HAP-1 (cell line): Measurements from ENCODE around the gene TBX10.
A peak's percentile ranks its signal among the peaks of the same experiment; 100 is the strongest.
"Not testable (repeated sequence)": the region's sequence is repeated elsewhere in the genome, so short reads cannot be mapped to it uniquely, and the experiment has no call there.

Source experiments
- DNase-seq, 2 experiments: peaks; one replicate each; pipeline ENCODE4 v3.0.0-alpha.2; 2016 to 2020; ENCODE audit warnings: low spot score in 2 of 2
- H3K27me3 ChIP-seq: fragments of 250-450 bp; sonication (Bioruptor Pico); 2 replicates; pipeline ENCODE4 v1.5.1; 2020; ENCODE audit warnings: low read depth, mild to moderate bottlenecking, moderate library complexity
- H3K36me3 ChIP-seq: fragments of 250-450 bp; sonication (Bioruptor Pico); replicated peaks from 2 replicates; pipeline ENCODE4 v1.5.1; 2020; ENCODE audit warnings: mild to moderate bottlenecking
- H3K4me1 ChIP-seq: fragments of 250-450 bp; sonication (Bioruptor Pico); 2 replicates; pipeline ENCODE4 v1.5.1; 2020; ENCODE audit warnings: mild to moderate bottlenecking
- H3K4me3 ChIP-seq: fragments of 250-450 bp; sonication (Bioruptor Pico); 2 replicates; pipeline ENCODE4 v1.5.1; 2020; ENCODE audit warnings: mild to moderate bottlenecking, moderate library complexity
- H3K9me3 ChIP-seq: fragments of 250-450 bp; sonication (Bioruptor Pico); 2 replicates; pipeline ENCODE4 v1.5.1; 2020; ENCODE audit warnings: mild to moderate bottlenecking, moderate library complexity
- in situ Hi-C: fragments of 300-500 bp; cut with MboI; formaldehyde crosslinking; loops from 3 replicates; pipeline ENCODE4 v1.14.3; 2020; ENCODE audit warnings: low sequenced_read_pairs, inconsistent platforms, mixed read lengths

Gene TBX10

DNA sequence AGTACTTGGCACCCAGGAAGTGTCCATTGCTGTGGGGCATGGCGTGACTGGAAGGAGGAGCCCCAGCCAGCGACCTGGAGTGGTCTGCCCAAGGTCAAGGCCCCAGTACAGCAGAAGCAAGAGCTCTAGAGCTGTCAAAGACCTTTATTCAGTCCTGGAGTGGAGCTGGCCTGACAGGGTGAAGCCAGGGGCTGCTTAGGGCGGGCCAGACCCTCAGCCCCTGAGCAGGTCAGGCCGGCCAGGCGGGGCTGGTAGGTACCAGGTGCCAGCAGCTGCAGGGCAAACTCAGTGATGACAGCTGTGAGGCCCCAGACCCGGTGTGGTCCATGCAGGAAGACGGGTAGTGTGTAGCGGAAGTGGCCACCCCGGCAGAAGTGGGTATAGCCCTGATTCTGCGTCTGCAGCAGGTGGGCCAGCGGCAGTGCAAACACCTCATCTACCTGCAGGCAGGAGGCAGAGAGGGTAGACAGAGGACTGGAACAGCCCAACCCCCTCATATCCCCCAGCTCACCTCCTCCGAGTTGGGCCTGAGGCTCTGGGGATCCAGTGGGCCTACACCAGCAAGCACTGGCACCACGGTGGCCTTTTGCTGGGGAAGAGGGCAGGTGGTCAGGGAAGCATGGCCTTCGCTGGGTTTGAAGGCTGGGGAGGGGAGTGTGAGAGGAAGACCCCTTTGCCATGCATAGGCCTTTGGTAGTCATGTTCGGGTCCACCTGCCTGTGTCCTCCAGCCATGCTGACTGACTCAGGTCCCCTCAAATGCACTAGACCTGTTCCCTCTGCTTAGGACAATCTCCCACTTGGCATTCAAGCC lies 11.5 kb downstream of the TBX10 start:
- Histone ChIP-seq H3K4me3 (no peak overlapping the region; the same call in 1 of the 2 replicates), H3K36me3 (0 out of 2 replicates have a peak, but pooled peaks cover 5% of the 10 kb centered on the region), H3K4me1 (peaks cover 14% of the 10 kb centered on the region), H3K9me3 (no peaks in the 10 kb centered on the region), H3K27me3 (no peaks in the 10 kb centered on the region)
- in situ Hi-C loops, result no loop called here
- DNase-seq, result no peak

DNA sequence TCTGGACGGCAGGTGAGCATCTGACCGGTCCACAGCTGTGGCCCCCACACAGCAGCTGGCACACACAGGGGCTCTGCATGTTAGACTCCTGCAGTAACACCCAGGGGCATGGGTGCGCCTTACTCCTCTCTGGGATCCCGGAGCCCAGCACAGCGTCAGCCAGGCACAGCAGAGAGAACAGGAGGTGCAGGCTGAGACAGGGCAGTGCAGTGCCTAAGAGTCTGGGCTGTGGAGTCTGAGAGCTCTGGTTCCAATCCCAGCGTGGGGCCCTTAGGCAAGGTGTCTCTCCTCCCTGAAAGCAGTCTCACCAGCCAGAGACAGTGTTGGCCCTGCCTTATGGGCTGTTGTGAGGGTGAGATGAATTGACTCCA lies 12.1 kb downstream of the TBX10 start:
- in situ Hi-C loops, result no loop called here
- peaks cover 15% of the 10 kb centered on the region for H3K4me1 ChIP-seq

DNA sequence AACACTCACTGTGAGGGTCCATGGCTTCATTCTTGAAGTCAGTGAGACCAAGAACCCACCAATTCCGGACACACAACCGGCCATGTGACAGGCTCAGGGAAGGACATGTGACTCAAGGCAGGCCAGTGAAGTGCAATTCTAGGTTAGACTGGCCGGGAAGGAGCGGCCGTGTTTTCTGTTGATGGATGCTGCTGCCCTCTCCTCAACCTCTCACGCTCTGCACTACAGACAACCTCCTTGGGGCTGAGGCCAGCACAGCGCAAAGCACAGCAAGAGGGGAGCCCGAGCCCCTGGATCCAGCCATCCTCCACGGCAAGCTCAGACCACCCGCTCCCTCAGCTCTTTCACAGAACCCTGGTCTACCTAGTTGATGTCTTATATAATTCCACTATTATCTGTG lies 12.6 kb downstream of the TBX10 start:
- in situ Hi-C loops, result no loop called here
- Histone ChIP-seq H3K4me1 (peaks cover 19% of the 10 kb centered on the region), H3K9me3 (0 out of 2 replicates have a peak, but pooled peaks cover 3% of the 10 kb centered on the region), H3K27me3 (no peaks in the 10 kb centered on the region), H3K36me3 (0 out of 2 replicates have a peak, but pooled peaks cover 5% of the 10 kb centered on the region), H3K4me3 (no peak overlapping the region)
- no peak for DNase-seq

More for the DNA sequence above, 12.1 kb downstream of the TBX10 start:
- H3K9me3 ChIP-seq, result no peaks in the 10 kb centered on the region
- 0 out of 2 replicates have a peak, but pooled peaks cover 5% of the 10 kb centered on the region for H3K36me3 ChIP-seq
- H3K27me3 ChIP-seq, result no peaks in the 10 kb centered on the region
- DNase-seq, result no peak
- no peak overlapping the region for H3K4me3 ChIP-seq

DNA sequence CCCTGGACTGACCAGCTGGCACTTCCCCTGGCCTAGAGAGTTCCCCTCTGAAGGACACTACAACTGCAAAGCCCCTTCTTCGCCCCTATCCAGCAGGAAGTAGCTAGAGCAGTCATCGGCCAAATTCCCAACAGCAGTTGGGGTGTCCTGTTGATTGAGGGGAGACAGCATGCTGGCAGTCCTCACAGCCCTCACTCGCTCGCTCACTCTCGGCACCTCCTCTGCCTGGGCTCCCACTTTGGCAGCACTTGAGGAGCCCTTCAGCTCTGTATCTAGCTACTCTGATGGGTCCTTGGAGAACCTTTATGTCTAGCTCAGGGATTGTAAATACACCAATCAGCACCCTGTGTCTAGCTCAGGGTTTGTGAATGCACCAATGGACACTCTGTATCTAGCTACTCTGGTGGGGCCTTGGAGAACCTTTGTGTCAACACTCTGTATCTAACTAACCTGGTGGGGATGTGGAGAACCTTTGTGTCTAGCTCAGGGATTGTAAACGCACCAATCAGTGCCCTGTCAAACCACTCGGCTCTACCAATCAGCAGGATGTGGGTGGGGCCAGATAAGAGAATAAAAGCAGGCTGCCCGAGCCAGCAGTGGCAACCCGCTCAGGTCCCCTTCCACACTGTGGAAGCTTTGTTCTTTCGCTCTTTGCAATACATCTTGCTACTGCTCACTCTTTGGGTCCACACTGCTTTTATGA lies 13.3 kb downstream of the TBX10 start:
- in situ Hi-C loops, H3K4me3 ChIP-seq, H3K9me3 ChIP-seq, H3K36me3 ChIP-seq, H3K27me3 ChIP-seq, DNase-seq: not testable (repeated sequence)
- H3K4me1 ChIP-seq, result peaks cover 21% of the 10 kb centered on the region

DNA sequence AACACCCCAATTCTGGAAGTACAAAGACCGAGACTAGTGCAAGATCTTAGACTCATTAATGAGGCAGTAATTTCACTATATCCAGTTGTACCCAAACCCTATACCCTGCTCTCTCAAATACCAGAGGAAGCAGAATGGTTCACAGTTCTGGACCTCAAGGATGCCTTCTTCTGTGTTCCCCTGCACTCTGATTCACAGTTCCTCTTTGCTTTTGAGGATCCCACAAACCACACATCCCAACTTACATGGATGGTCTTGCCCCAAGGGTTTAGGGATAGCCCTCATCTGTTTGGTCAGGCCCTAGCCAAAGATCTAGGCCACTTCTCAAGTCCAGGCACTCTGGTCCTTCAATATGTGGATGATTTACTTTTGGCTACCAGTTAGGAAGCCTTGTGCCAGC lies 15.8 kb downstream of the TBX10 start:
- H3K4me3 ChIP-seq, DNase-seq, H3K4me1 ChIP-seq, H3K27me3 ChIP-seq, H3K9me3 ChIP-seq, H3K36me3 ChIP-seq, in situ Hi-C loops: not testable (repeated sequence)

DNA sequence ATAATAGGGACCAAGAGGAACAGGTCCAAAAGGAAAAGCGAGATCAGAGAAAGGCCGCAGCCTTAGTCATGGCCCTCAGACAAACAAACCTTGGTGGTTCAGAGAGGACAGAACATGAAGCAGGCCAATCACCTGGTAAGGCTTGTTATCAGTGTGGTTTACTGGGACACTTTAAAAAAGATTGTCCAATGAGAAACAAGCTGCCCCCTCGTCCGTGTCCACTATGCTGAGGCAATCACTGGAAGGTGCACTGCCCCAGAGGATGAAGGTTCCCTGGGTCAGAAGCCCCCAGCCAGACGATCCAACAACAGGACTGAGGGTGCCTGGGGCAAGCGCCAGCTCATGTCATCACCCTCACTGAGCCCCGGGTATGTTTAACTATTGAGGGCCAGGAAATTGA lies 16.7 kb downstream of the TBX10 start:
- H3K4me3 ChIP-seq, in situ Hi-C loops, H3K4me1 ChIP-seq, H3K9me3 ChIP-seq, DNase-seq, H3K36me3 ChIP-seq, H3K27me3 ChIP-seq: not testable (repeated sequence)

DNA sequence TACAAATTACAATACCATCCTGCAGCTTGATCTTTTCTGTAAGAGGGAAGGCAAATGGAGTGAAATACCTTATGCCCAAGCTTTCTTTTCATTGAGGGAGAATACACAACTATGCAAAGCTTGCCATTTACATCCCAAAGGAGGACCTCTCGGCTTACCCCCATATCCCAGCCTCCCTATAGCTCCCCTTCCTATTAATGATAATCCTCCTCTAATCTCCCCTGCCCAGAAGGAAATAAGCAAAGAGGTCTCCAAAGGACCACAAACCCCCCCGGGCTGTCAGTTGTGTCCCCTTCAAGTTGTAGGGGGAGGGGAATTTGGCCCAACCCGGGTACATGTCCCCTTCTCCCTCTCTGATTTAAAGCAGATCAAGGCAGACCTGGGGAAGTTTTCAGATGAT lies 17.6 kb downstream of the TBX10 start:
- H3K4me3 ChIP-seq, in situ Hi-C loops, H3K36me3 ChIP-seq, H3K27me3 ChIP-seq, H3K4me1 ChIP-seq, H3K9me3 ChIP-seq: not testable (repeated sequence)
- DNase-seq, result peak; percentile 76 to 82

DNA sequence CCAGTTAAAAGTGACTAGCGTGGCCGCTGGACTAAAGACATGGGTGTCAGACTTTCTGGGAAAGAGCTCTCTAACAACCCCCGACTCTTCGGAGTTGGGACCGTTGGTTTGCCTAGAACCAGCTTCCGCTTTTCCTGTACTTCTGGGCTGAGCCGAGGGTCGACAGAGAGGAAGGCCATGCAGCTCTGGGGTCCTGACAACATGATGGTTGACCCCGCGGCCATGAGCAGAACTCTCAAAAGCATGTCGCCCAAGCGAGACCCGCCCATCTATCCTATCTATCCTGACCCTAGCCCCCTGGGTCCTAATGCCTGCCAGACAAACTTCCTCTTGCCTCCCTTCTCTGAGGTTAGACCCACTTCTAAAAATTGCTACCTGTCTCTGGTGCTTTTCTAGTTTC lies 18.9 kb downstream of the TBX10 start:
- H3K4me3 ChIP-seq, result not testable (repeated sequence)

DNA sequence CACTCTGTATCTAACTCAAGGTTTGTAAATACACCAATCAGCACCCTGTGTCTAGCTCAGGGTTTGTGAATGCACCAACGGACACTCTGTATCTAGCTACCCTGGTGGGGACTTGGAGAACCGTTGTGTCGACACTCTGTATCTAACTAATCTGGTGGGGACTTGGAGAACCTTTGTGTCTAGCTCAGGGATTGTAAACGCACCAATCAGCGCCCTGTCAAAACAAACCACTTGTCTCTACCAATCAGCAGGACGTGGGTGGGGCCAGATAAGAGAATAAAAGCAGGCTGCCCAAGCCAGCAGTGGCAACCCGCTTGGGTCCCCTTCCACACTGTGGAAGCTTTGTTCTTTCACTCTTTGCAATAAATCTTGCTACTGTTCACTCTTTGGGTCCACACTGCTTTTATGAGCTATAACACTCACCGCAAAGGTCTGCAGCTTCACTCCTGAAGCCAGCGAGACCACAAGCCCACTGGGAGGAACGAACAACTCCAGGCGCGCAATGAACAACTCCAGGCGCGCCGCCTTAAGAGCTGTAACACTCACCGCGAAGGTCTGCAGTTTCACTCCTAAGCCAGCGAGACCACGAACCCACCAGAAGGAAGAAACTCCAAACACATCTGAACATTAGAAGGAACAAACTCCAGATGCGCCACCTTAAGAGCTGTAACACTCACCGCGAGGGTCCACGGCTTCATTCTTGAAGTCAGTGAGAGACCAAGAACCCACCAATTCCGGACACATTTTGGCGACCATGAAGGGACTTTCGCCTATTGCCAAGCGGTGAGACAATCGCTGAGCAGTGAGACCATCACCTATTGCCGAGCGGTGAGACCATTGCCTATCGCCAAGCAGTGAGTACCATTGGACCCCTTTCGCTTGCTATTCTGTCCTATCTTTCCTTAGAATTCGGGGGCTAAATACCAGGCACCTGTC lies 19.6 kb downstream of the TBX10 start:
- H3K27me3 ChIP-seq, H3K36me3 ChIP-seq, H3K9me3 ChIP-seq, H3K4me1 ChIP-seq, in situ Hi-C loops, DNase-seq, H3K4me3 ChIP-seq: not testable (repeated sequence)

More for the DNA sequence above, 18.9 kb downstream of the TBX10 start:
- H3K4me1 ChIP-seq, H3K36me3 ChIP-seq, H3K27me3 ChIP-seq, DNase-seq, H3K9me3 ChIP-seq, in situ Hi-C loops: not testable (repeated sequence)

DNA sequence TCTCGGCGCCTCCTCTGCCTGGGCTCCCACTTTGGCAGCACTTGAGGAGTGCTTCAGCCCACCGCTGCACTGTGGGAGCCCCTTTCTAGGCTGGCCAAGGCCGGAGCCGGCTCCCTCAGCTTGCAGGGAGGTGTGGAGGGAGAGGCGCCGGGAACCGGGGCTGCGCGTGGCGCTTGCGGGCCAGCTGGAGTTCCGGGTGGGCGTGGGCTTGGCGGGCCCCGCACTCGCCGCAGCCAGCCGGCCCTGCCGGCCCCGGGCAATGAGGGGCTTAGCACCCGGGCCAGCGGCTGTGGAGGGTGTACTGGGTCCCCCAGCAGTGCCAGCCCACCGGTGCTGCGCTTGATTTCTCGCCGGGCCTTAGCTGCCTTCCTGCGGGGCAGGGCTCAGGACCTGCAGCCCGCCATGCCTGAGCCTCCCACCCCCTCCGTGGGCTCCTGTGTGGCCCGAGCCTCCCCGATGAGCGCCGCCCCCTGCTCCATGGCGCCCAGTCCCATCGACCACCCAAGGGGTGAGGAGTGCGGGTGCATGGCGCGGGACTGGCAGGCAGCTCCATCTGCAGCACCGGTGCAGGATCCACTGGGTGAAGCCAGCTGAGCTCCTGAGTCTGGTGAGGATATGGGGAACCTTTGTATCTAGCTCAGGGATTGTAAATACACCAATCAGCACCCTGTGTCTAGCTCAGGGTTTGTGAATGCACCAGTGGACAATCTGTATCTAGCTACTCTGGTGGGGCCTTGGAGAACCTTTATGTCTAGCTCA lies 20.5 kb downstream of the TBX10 start:
- H3K4me1 ChIP-seq, H3K4me3 ChIP-seq, H3K9me3 ChIP-seq, H3K27me3 ChIP-seq, DNase-seq, in situ Hi-C loops, H3K36me3 ChIP-seq: not testable (repeated sequence)

DNA sequence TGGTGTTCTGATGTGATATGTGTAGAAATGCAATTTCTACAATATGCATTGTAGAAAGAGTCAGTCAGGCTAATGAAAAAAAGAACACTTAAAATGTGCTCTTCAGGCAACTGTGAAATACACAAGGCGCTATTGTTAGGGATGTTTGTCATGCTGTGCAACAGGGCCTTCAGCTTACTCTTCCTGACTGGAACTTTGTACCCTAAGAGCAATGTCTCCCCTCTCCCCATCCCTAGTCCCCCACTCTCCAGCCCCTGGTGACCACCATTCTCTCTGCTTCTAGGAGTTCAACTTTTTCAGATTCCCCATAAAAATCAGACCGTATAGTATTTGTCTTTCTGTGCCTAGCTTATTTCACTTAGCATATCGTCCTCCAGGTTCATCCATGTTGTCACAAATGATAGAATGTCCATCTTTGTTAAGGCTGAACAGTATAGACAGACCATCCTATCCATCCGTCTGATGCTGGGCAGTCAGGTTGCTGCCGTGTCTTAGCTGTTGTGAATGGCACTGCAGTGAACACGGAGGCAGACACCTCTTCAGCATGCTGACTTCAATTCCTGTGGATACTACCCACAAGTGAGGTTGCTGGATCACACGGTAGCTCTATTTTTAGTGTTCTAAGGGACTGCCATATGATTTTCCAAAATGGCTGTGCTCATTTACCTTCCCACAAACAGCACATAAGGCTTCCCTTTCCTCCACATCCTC lies 22.2 kb downstream of the TBX10 start:
- H3K4me1 ChIP-seq, result peaks cover 6% of the 10 kb centered on the region
- in situ Hi-C loops, result no loop called here
- no peak overlapping the region for H3K4me3 ChIP-seq
- no peak for DNase-seq
- H3K9me3 ChIP-seq, result 0 out of 2 replicates have a peak, but pooled peaks cover 3% of the 10 kb centered on the region
- no peaks in the 10 kb centered on the region for H3K27me3 ChIP-seq
- H3K36me3 ChIP-seq, result peaks cover 5% of the 10 kb centered on the region

DNA sequence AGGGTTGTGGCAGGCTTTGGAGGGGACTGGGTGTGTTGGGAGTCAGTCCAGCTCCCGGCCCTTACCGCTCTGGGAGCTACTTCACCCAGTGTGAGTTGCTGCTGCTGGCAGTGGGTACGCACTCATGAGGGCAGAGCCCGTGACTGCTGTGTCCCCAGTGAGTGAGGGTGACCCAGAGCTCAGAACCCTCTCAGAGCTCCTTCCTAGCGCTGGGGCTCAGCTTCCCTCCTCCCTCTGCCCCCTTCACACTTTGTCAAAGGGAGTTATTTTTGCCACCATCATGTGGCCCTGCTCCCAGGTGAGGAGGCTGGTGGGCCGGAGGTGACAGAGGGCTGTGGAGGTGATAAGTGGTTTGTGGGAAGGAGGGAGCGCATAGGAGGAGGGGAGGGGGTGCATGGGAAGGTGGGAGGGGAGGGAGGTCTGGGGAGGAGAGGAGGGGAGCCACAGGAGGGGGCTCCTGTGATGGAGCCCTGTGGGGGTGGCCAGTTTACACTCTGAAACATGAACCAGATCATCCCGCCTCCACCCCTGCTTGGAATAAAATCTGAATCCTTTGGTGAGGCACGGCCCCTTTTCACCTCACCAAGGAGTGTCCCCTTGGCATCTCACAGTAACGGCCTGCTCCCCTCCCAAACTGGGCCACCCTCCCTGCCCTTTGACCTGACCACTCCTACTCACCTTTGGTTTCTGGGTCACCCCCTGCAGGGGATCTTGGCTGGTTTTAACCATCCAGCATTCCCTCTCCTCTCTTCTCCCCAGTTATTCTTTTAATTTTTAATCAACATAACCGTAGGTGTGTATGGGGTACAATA lies 22.9 kb downstream of the TBX10 start:
- H3K27me3 ChIP-seq, result no peaks in the 10 kb centered on the region
- H3K4me3 ChIP-seq, result no peak overlapping the region
- in situ Hi-C loops, result no loop called here
- no peaks in the 10 kb centered on the region for H3K9me3 ChIP-seq
- peaks cover 2% of the 10 kb centered on the region for H3K4me1 ChIP-seq
- no peak for DNase-seq
- peaks cover 12% of the 10 kb centered on the region for H3K36me3 ChIP-seq
